ENCODE results near the gene PLAAT2. TPM values are rescaled to one million over a fixed set of nuclear protein-coding genes. Genes with fewer than 3 reads are reported as not detected.

PLAAT2 gene
- total RNA-seq, 1 experiment from 2014 or later, result 0.66 TPM

GRCh38 chr11:63507511-63507910 is 55.7 kb downstream of the PLAAT2 start (continued):
- no peak for TF ChIP-seq GRHL2 (CRISPR knock-in tag; IDR thresholded peaks at IDR 0.05; ENCODE audit: insufficient replicate concordance, severe bottlenecking)
- TF ChIP-seq ELF4 (CRISPR knock-in tag; IDR thresholded peaks at IDR 0.05; ENCODE audit: low read depth), result no peak
- no peak for TF ChIP-seq ZBTB21 (CRISPR knock-in tag; IDR thresholded peaks at IDR 0.05; ENCODE audit: borderline replicate concordance)
- no peak for TF ChIP-seq RELA (CRISPR knock-in tag; IDR thresholded peaks at IDR 0.05; ENCODE audit: borderline replicate concordance)
- TF ChIP-seq NFATC4 (CRISPR knock-in tag; IDR thresholded peaks at IDR 0.05), result no peak
- TF ChIP-seq FOXK1 (CRISPR knock-in tag; IDR thresholded peaks at IDR 0.05), result no peak

- Mint-ChIP-seq H3K27ac (no peak overlapping the region), H3K4me3 (no peak overlapping the region), H3K9me3 (peaks cover 13% of the 10 kb centered on the region), H3K4me1 (peaks cover 75% of the 10 kb centered on the region), H3K36me3 (peaks cover 6% of the 10 kb centered on the region), H3K27me3 (ENCODE audit: low read depth) (peaks cover 6% of the 10 kb centered on the region; the same call in 1 of the 2 replicates)
- DNase-seq (ENCODE audit: low spot score) (no peak), ATAC-seq (no peak)
- CTCF ChIA-PET, result interaction anchor here (0.7 to 6.2 kb wide), 6 partner anchors 17 to 201 kb away, joined by 4 to 92 read pairs (median 8); partner anchors contain the start of gene PLAAT5
- POLR2A ChIA-PET, result interaction anchor here (0.6 kb wide), 1 partner anchor 369 kb away, joined by 7 read pairs; no protein-coding TSS in a partner anchor
- TF ChIP-seq MLX (CRISPR knock-in tag; IDR thresholded peaks at IDR 0.05) (no peak), ELF4 (CRISPR knock-in tag; IDR thresholded peaks at IDR 0.05; ENCODE audit: low read depth) (no peak), ZNF317 (CRISPR knock-in tag; IDR thresholded peaks at IDR 0.05; ENCODE audit: borderline replicate concordance, low read depth) (no peak), IRF1 (CRISPR knock-in tag; IDR thresholded peaks at IDR 0.05) (no peak), ZNF425 (CRISPR knock-in tag; conservative IDR thresholded peaks at IDR 0.05) (no peak), ETV6 (CRISPR knock-in tag; IDR thresholded peaks at IDR 0.05) (no peak), ATF1 (CRISPR knock-in tag; IDR thresholded peaks at IDR 0.05) (no peak), TEAD4 (CRISPR knock-in tag; IDR thresholded peaks at IDR 0.05) (no peak), MAX (CRISPR knock-in tag; IDR thresholded peaks at IDR 0.05) (no peak), NFE2L1 (CRISPR knock-in tag; IDR thresholded peaks at IDR 0.05) (no peak)
These were observed 56.3 kb downstream of the PLAAT2 start for GRCh38 chr11:63506876-63507275.

- TF ChIP-seq JAZF1 (CRISPR knock-in tag; IDR thresholded peaks at IDR 0.05), result no peak
- Mint-ChIP-seq H3K27me3 (ENCODE audit: low read depth) (peaks cover 6% of the 10 kb centered on the region; the same call in 1 of the 2 replicates), H3K36me3 (peaks cover 12% of the 10 kb centered on the region), H3K27ac (no peak within 1 kb of the TSS), H3K9me3 (peaks cover 16% of the 10 kb centered on the region), H3K4me1 (peaks cover 69% of the 10 kb centered on the region), H3K4me3 (no peak within 1 kb of the TSS)
- DNase-seq (ENCODE audit: low spot score) (peak; percentile 26), ATAC-seq (peak; percentile 20)
- POLR2A ChIA-PET, result interaction anchor here (0.6 kb wide), 1 partner anchor 368 kb away, joined by 7 read pairs; no protein-coding TSS in a partner anchor
- CTCF ChIA-PET, result interaction anchor here (0.6 to 6.2 kb wide), 5 partner anchors 13 to 485 kb away, joined by 3 to 92 read pairs (median 4); partner anchors contain the start of gene PLAAT5
These were observed 57.2 kb downstream of the PLAAT2 start, which contains the start of gene LGALS12 for GRCh38 chr11:63505857-63506528. Gene LGALS12, plus strand, starts transcription at chr11:63506084. Its CDS starts 375 bp downstream, at chr11:63506459.
